Coronary artery (tissue), 2 donors: ENCODE results near the gene SPP1.
"Not testable (repeated sequence)": the region's sequence is repeated elsewhere in the genome, so short reads cannot be mapped to it uniquely, and the experiment has no call there.

Source experiments
- DNase-seq: peaks from one replicate; pipeline ENCODE4 v3.0.0-alpha.2; 2017; ENCODE audit warnings: low spot score
- H3K27ac ChIP-seq, 2 donors: fragments of 200-600 bp; sonication (generic); one replicate each; pipeline ENCODE4 v1.5.1; 2016 to 2019
- H3K4me3 ChIP-seq: fragments of 200-600 bp; sonication (generic); 2 replicates; pipeline ENCODE4 v1.5.1; 2016; ENCODE audit warnings: mild to moderate bottlenecking, moderate library complexity
- CTCF ChIP-seq: fragments of 200-600 bp; sonication (generic); IDR thresholded peaks from one replicate; pipeline ENCODE4 v1.5.1; 2019; ENCODE audit warnings: antibody characterized with exemption

Gene SPP1

GRCh38 chr4:88012647-88013046, 37.1 kb downstream of the SPP1 start:
- no peak for DNase-seq
- Histone ChIP-seq H3K4me3 (peak overlapping the region; percentile 6), H3K27ac (peak overlapping the region; percentile 78 to 99)
- TF ChIP-seq CTCF = no peak

DNA sequence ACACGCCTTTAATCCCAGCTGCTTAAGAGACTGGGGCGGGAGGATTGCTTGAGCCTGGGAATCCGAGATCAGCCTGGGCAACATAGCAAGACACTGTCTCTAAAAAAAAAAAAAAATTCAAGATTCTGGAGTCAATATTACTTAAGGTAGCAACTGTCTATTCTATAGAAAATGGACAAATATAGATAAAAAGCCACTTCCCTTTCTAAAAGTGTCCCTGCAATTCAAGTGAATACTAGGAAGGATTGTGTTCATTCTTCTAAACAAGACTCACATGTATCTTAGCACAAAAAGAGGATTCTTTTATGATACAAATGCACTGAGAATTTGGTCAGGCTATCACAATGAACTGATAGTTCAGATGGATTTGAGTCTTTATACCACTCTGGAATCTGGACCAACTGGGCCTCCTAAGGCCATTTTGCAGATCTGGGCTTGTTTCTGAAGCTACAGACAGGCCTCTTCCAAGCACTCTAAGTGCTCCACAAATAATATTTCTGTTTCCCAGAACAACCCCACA, 38.9 kb downstream of the SPP1 start:
- no peak overlapping the region for H3K4me3 ChIP-seq
- DNase-seq = no peak
- peak overlapping the region; percentile 85 to 99 for H3K27ac ChIP-seq
- no peak for TF ChIP-seq CTCF

DNA sequence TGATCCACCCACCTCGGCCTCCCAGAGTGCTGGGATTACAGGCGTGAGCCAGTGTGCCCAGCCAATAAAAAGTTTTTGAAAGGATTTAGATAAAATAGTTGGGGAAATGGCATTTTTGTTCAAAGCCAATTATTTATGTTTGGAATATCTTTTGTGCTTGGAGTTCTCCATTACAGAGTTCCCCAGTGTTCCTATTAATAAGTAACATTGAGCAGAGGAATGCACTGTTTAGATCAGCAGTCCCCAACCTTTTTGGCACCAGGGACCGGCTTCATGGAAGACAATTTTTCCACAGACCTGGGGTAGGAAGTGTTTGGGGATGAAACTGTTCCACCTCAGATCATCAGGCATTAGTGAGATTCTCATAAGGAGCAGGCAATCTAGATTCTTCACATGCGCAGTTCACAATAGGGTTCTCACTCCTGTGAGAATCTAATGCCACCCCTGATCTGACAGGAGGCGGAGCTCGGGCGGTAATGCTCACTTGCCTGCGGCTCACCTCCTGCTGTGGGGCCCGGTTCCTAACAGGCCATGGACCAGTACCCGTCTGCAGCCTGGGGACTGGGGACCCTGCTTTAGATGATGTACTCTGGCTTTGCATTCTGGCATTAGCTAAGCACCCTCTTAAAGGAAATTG, 40.3 kb downstream of the SPP1 start:
- Histone ChIP-seq H3K4me3 (no peak overlapping the region), H3K27ac (peak overlapping the region; percentile 85)
- DNase-seq = no peak
- TF ChIP-seq CTCF = no peak

DNA sequence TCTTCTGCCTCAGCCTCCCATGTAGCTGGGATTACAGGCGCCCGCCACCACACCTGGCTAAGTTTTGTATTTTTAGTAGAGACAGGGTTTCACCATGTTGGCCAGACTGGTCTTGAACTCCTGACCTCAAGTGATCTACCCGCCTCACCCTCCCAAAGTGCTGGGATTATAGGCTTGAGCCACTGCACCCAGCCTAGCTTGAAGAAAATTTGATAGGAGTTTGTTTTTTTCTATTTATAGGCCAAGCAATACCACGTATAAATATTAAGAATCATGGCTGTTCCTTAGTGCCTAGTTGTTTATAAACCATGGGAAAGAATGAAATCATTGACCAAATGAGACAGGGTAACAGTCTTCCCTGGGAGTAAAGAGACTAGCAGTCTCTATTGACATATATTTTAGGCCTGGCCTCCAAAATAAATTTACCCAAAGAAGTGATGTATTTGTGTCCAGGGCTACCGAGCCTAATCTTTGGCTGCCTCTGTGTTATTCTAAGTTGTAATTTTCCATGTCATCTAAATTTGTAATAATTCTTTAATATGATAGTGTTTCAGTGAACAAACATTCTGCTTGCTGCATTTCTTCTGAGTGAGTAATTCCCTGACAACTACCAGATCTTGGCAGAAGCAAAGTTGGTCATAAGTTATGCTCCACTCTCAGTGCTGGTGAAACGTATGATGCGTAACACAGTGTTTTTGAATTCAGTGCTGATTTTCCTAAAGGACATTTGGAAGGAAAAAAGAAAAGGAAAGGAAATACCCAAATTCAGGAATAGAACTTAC, 42.2 kb downstream of the SPP1 start:
- peak overlapping the region; percentile 85 to 96 for H3K27ac ChIP-seq
- no peak for DNase-seq
- H3K4me3 ChIP-seq = peak overlapping the region; percentile 44
- TF ChIP-seq CTCF = no peak

- DNase-seq = peak; percentile 80
Measured at GRCh38 chr4:88018466-88018865, 43.0 kb downstream of the SPP1 start.

GRCh38 chr4:88021824-88022223, 46.3 kb downstream of the SPP1 start:
- Histone ChIP-seq H3K27ac (peak overlapping the region in 1 of 2 donors; percentile 51), H3K4me3 (no peak overlapping the region)
- no peak for TF ChIP-seq CTCF
- no peak for DNase-seq

More at GRCh38 chr4:88018466-88018865, 43.0 kb downstream of the SPP1 start:
- Histone ChIP-seq H3K4me3 (peak overlapping the region; percentile 44), H3K27ac (peak overlapping the region; percentile 85 to 96)
- no peak for TF ChIP-seq CTCF

GRCh38 chr4:88022289-88022688, 46.8 kb downstream of the SPP1 start:
- TF ChIP-seq CTCF = no peak
- no peak overlapping the region for H3K4me3 ChIP-seq
- no peak for DNase-seq
- H3K27ac ChIP-seq = peak overlapping the region in 1 of 2 donors; percentile 51

GRCh38 chr4:88025868-88026661, 50.6 kb downstream of the SPP1 start:
- H3K27ac ChIP-seq, DNase-seq, H3K4me3 ChIP-seq: not testable (repeated sequence)
